PC-9 (cell line): ENCODE measurements around the gene PLAAT4. TPM values are rescaled to one million over a fixed set of nuclear protein-coding genes. Genes with fewer than 3 reads are reported as not detected.

ENCODE experiments used
- BruUV-seq: library from RNA; stranded (reverse); fragments of 400-500 nt; replicated peaks from 2 replicates; lab custom pipeline; 2021; lab: Mats Ljungman, UMichigan
- CTCF ChIA-PET: fragments of 300-600 bp; sonication (Branson Sonifier 250); formaldehyde crosslinking; loops from one replicate; lab custom pipeline; 2022; ENCODE audit warnings: antibody characterized with exemption; lab: Charles Lee
- POLR2A ChIA-PET: fragments of 300-600 bp; sonication (Branson Sonifier 250); formaldehyde crosslinking; loops from one replicate; lab custom pipeline; 2022; ENCODE audit warnings: antibody characterized with exemption; ENCODE audit not compliant: unreplicated experiment; lab: Charles Lee
- DNase-seq, 2 experiments: peaks; one replicate each; pipeline versions ENCODE4 v3.0.0 to v3.0.0-alpha.2; 2015 to 2022; ENCODE audit warnings: mixed read lengths in 1 of 2
- H2AFZ ChIP-seq: fragments of 200-600 bp; sonication (generic); 2 replicates; pipeline ENCODE4 v1.8.1; 2017; ENCODE audit warnings: antibody characterized with exemption
- H3F3A ChIP-seq: fragments of 200-600 bp; sonication (generic); 2 replicates; pipeline ENCODE4 v1.8.1; 2017; ENCODE audit warnings: antibody characterized with exemption, mild to moderate bottlenecking, low read depth; ENCODE audit not compliant: insufficient read depth
- H3K27ac ChIP-seq: fragments of 200-600 bp; sonication (generic); 2 replicates; pipeline ENCODE4 v1.6.1; 2016; ENCODE audit warnings: mixed run types
- H3K27me3 ChIP-seq: fragments of 200-600 bp; sonication (generic); 2 replicates; pipeline ENCODE4 v1.6.1; 2016; ENCODE audit warnings: low read depth, mixed run types; ENCODE audit not compliant: insufficient read depth
- H3K36me3 ChIP-seq: fragments of 200-600 bp; sonication (generic); 2 replicates; pipeline ENCODE4 v1.6.1; 2016; ENCODE audit warnings: low read depth, mixed run types
- H3K4me1 ChIP-seq: fragments of 200-600 bp; sonication (generic); replicated peaks from 2 replicates; pipeline ENCODE4 v1.6.1; 2016; ENCODE audit warnings: mixed run types; ENCODE audit not compliant: insufficient read depth
- H3K4me2 ChIP-seq: fragments of 200-600 bp; sonication (generic); 2 replicates; pipeline ENCODE4 v1.6.1; 2017; ENCODE audit warnings: mixed run types
- H3K4me3 ChIP-seq: fragments of 200-600 bp; sonication (generic); 2 replicates; pipeline ENCODE4 v1.6.1; 2016; ENCODE audit warnings: mixed run types
- H3K79me2 ChIP-seq: fragments of 200-600 bp; sonication (generic); 2 replicates; pipeline ENCODE4 v1.6.1; 2017; ENCODE audit warnings: low read depth, mixed run types
- H3K9me2 ChIP-seq: fragments of 200-600 bp; sonication (generic); 2 replicates; pipeline ENCODE4 v1.8.1; 2017; ENCODE audit warnings: mild to moderate bottlenecking; ENCODE audit not compliant: insufficient read depth
- H3K9me3 ChIP-seq: fragments of 200-600 bp; sonication (generic); 2 replicates; pipeline ENCODE4 v1.8.1; 2016; ENCODE audit warnings: low read depth; ENCODE audit not compliant: insufficient read depth
- H4K20me1 ChIP-seq: fragments of 200-600 bp; sonication (generic); 2 replicates; pipeline ENCODE4 v1.8.1; 2017; ENCODE audit not compliant: insufficient read depth
- EZH2 ChIP-seq: fragments of 200-600 bp; sonication (generic); IDR thresholded peaks from 2 replicates; pipeline ENCODE4 v1.8.0; 2017; ENCODE audit warnings: antibody characterized with exemption, low read depth
- intact Hi-C: fragments of 100-400 bp; cut with micrococcal nuclease; formaldehyde crosslinking; loops from one replicate; pipeline ENCODE4 v1.10.0; 2022; ENCODE audit not compliant: unreplicated experiment
- total RNA-seq: library from RNA; stranded (reverse); gene quantifications from 2 replicates; pipeline ENCODE4 v1.2.3, GENCODE V29; 2021
- TF ChIP-seq, protein P1 (sequence below): fragments of 200-600 bp; sonication (generic); conservative IDR thresholded peaks from 2 replicates; pipeline ENCODE4 v1.6.1; 2017; ENCODE audit warnings: mixed run types, antibody characterized with exemption, mild to moderate bottlenecking, moderate library complexity

The PLAAT4 gene
- total RNA-seq, 1 experiment from 2014 or later = 64.6 TPM

DNA sequence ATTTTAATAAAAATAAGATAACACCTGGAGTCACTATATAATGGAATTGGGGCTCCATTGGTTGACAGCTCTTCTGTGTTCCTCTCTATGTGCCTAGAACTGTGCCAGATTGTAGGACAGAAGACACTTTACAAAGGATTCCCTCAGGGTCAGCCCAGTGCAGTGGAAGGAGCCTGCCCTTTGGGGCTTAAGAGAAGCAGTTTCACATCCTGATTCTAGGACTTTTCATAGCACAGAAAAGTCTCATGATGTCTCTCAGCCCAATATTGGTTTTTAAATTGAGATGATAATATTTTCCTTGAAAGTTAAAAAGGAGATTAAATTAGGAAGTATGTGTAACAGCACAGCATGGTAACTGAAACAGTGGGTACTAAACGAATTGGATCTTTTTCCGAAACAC lies 7.1 kb downstream of the PLAAT4 start:
- no peaks in the 10 kb centered on the region for H3K36me3 ChIP-seq
- no peak overlapping the region for H3K4me2 ChIP-seq
- ChIA-PET POLR2A (no interaction called here), CTCF (no interaction called here)
- no peaks in the 10 kb centered on the region for H3K4me1 ChIP-seq
- H3K79me2 ChIP-seq = no peaks in the 10 kb centered on the region
- no peaks in the 10 kb centered on the region for H3F3A ChIP-seq
- no peak overlapping the region for H3K27ac ChIP-seq
- H4K20me1 ChIP-seq = no peaks in the 10 kb centered on the region
- H3K9me3 ChIP-seq = no peaks in the 10 kb centered on the region
- no peak for TF ChIP-seq EZH2
- TF ChIP-seq, protein P1, sequence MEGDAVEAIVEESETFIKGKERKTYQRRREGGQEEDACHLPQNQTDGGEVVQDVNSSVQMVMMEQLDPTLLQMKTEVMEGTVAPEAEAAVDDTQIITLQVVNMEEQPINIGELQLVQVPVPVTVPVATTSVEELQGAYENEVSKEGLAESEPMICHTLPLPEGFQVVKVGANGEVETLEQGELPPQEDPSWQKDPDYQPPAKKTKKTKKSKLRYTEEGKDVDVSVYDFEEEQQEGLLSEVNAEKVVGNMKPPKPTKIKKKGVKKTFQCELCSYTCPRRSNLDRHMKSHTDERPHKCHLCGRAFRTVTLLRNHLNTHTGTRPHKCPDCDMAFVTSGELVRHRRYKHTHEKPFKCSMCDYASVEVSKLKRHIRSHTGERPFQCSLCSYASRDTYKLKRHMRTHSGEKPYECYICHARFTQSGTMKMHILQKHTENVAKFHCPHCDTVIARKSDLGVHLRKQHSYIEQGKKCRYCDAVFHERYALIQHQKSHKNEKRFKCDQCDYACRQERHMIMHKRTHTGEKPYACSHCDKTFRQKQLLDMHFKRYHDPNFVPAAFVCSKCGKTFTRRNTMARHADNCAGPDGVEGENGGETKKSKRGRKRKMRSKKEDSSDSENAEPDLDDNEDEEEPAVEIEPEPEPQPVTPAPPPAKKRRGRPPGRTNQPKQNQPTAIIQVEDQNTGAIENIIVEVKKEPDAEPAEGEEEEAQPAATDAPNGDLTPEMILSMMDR = no peak
- H3K27me3 ChIP-seq = no peaks in the 10 kb centered on the region
- H3K9me2 ChIP-seq = no peaks in the 10 kb centered on the region
- BruUV-seq = no TSS peak
- DNase-seq = no peak
- H2AFZ ChIP-seq = no peak overlapping the region
- H3K4me3 ChIP-seq = no peak overlapping the region
- intact Hi-C loops = no loop called here

DNA sequence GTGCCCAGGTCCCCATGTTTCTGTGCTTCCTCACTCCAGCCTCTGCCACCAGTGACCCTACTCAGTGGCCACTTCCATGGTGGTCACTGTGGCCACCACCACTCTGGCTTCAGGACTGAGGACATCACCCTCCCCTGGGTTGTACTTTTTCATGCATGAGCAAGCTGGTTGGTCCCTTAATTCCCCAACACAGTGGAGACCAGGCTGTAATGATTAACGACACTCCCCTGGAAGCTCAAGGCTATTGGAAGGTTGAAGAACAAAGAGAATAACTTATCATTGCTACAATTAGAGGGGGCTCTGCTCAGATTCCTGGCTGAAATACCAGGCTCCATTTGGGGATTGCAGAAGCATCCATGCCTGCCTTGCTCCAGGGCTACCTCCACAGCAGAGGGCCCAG lies 10.5 kb downstream of the PLAAT4 start:
- no TSS peak for BruUV-seq
- intact Hi-C loops = no loop called here
- Histone ChIP-seq H2AFZ (no peak overlapping the region), H3K79me2 (no peaks in the 10 kb centered on the region), H3K36me3 (no peaks in the 10 kb centered on the region), H4K20me1 (no peaks in the 10 kb centered on the region), H3F3A (no peaks in the 10 kb centered on the region), H3K4me2 (no peak overlapping the region), H3K9me2 (no peaks in the 10 kb centered on the region), H3K4me1 (no peaks in the 10 kb centered on the region), H3K27me3 (no peaks in the 10 kb centered on the region), H3K4me3 (no peak overlapping the region), H3K27ac (no peak overlapping the region), H3K9me3 (no peaks in the 10 kb centered on the region)
- ChIA-PET CTCF (no interaction called here), POLR2A (no interaction called here)
- no peak for TF ChIP-seq EZH2
- TF ChIP-seq, protein P1 = no peak
- no peak for DNase-seq

DNA sequence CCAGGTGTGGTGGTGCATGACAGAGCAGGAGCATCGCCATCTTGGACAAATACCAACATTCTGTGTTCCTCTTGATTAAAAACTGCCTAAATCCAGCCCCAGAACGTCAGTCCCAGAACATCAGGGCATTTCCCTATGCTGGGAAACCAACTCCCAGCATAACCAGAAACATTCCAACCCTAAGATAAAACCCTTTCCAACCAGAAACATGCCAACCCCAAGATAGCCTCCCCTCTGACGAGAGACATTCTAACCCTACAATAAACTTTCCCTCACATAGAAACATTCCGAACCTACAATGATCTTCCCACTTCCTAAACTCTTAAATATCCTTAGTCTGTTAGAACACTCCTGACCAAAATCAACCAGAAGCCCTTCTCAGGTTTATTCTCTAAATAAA lies 11.6 kb downstream of the PLAAT4 start:
- Histone ChIP-seq H3K4me2 (no peak overlapping the region), H3K4me3 (no peak overlapping the region), H3K79me2 (no peaks in the 10 kb centered on the region), H3K36me3 (no peaks in the 10 kb centered on the region), H3F3A (no peaks in the 10 kb centered on the region), H3K4me1 (no peaks in the 10 kb centered on the region), H3K27ac (no peak overlapping the region), H3K9me2 (no peaks in the 10 kb centered on the region), H3K27me3 (no peaks in the 10 kb centered on the region), H3K9me3 (no peaks in the 10 kb centered on the region), H2AFZ (no peak overlapping the region), H4K20me1 (no peaks in the 10 kb centered on the region)
- POLR2A ChIA-PET = interaction anchor here (0.6 kb wide), 1 partner anchor 1749 kb away, joined by 4 read pairs; no protein-coding TSS in a partner anchor
- DNase-seq = no peak
- BruUV-seq = no TSS peak
- CTCF ChIA-PET = no interaction called here
- TF ChIP-seq EZH2 = no peak
- TF ChIP-seq, protein P1 = no peak
- intact Hi-C loops = no loop called here
